Sigmoid colon (tissue), 7 donors: ENCODE measurements around the gene PLPPR1. TPM values are rescaled to one million over a fixed set of nuclear protein-coding genes. Genes with fewer than 3 reads are reported as not detected.

ENCODE experiments used
- DNase-seq: peaks from one replicate; pipeline ENCODE4 v3.0.0-alpha.2; 2019
- H3K27ac ChIP-seq, 4 donors: fragments of 200-600 bp; sonication (generic); one replicate each; pipeline ENCODE4 v1.5.1; 2016 to 2019; ENCODE audit warnings: mild to moderate bottlenecking in 1 of 4
- H3K27me3 ChIP-seq, 3 donors: fragments of 200-600 bp; sonication (generic); one replicate each; pipeline ENCODE4 v1.5.1; 2019; ENCODE audit warnings: mild to moderate bottlenecking in 1 of 3
- H3K36me3 ChIP-seq, 4 donors: fragments of 200-600 bp; sonication (generic); one replicate each; pipeline ENCODE4 v1.5.1; 2016 to 2019
- H3K4me1 ChIP-seq, 4 donors: fragments of 200-600 bp; sonication (generic); one replicate each; pipeline ENCODE4 v1.5.1; 2017 to 2019
- H3K4me3 ChIP-seq, 4 donors: fragments of 200-600 bp; sonication (generic); one replicate each; pipeline ENCODE4 v1.5.1; 2017 to 2019; ENCODE audit warnings: mild to moderate bottlenecking in 2 of 4, moderate library complexity in 1 of 4
- H3K9me3 ChIP-seq, 4 donors: fragments of 200-600 bp in 3 of 4; sonication (generic) in 3 of 4; one replicate each; pipeline versions ENCODE4 v1.5.1 to v1.6.1; 2013 to 2019
- CTCF ChIP-seq, 4 experiments: fragments of 450-650 bp in 3 of 4; fragments of 200-600 bp in 1 of 4; IDR thresholded peaks; one replicate each; pipeline ENCODE4 v1.5.1; 2016 to 2019; ENCODE audit warnings: antibody characterized with exemption in 4 of 4, mild to moderate bottlenecking in 3 of 4, moderate library complexity in 2 of 4
- EP300 ChIP-seq, 4 donors: sonication (generic); formaldehyde crosslinking; IDR thresholded peaks; one replicate each; pipeline ENCODE4 v1.6.1; 2017; ENCODE audit warnings: antibody characterized with exemption in 4 of 4
- POLR2A ChIP-seq, 2 donors: fragments of 450-650 bp; IDR thresholded peaks; one replicate each; pipeline ENCODE4 v1.6.1; 2016; ENCODE audit warnings: antibody characterized with exemption in 2 of 2, mild to moderate bottlenecking in 2 of 2, moderate library complexity in 2 of 2
- POLR2AphosphoS5 ChIP-seq, 4 donors: sonication (generic); formaldehyde crosslinking; IDR thresholded peaks; one replicate each; pipeline ENCODE4 v1.6.1; 2017; ENCODE audit warnings: antibody characterized with exemption in 4 of 4
- WGBS, 2 donors: extraction: QIAGEN DNeasy Blood & Tissue Kit; methylation state at CpG; one replicate each; pipeline ENCODE4 v1.1.7; 2013; 5-methylcytosine and 5-hydroxymethylcytosine counted together
- intact Hi-C: fragments of 100-400 bp; cut with DNase I; formaldehyde crosslinking; loops from one replicate; pipeline ENCODE4 v1.15.1; 2023
- polyA plus RNA-seq, 3 donors: library from polyadenylated mRNA; stranded (reverse); fragments of 200-250 nt; gene quantifications; one replicate each; pipeline ENCODE4 v1.2.3, GENCODE V29; 2013
- total RNA-seq, 4 donors: library from RNA; depleted of rRNA; stranded (reverse); fragments of >200 nt; gene quantifications; one replicate each; pipeline ENCODE4 v1.1.0, GENCODE V29; 2016
- donor health status: healthy with polysubstance abuse.
- donor health status: Bipolar disorder and iron deficiency.
- donor health status: healthy.

Gene PLPPR1
- total and polyA plus RNA-seq, 7 donors = 0.07 to 0.81 (median 0.38) TPM; not detected in 3

- TF ChIP-seq EP300 (IDR thresholded peaks at IDR 0.05) (no peak), CTCF (IDR thresholded peaks at IDR 0.05) (no peak), POLR2AphosphoS5 (IDR thresholded peaks at IDR 0.05) (no peak), POLR2A (IDR thresholded peaks at IDR 0.05) (no peak)
- 83% methylated on average over 2 of the region's 2 CpGs for WGBS, 2 donors
- no peak for DNase-seq
- Histone ChIP-seq H3K4me1 (peaks cover 0 to 16% (median 4%) of the 10 kb centered on the region in 4 donors), H3K9me3 (no peaks in the 10 kb centered on the region), H3K36me3 (no peaks in the 10 kb centered on the region), H3K4me3 (no peak overlapping the region), H3K27ac (no peak overlapping the region), H3K27me3 (peaks cover 13 to 25% (median 16%) of the 10 kb centered on the region in 3 donors)
- intact Hi-C loops = no loop called here
Measured at GRCh38 chr9:101025940-101026339, 2.6 kb upstream of the PLPPR1 start.

GRCh38 chr9:101026824-101027223 lies 1.7 kb upstream of the PLPPR1 start:
- TF ChIP-seq POLR2AphosphoS5 (IDR thresholded peaks at IDR 0.05) (no peak), CTCF (IDR thresholded peaks at IDR 0.05) (no peak), POLR2A (IDR thresholded peaks at IDR 0.05) (no peak), EP300 (IDR thresholded peaks at IDR 0.05) (no peak)
- intact Hi-C loops = no loop called here

GRCh38 chr9:101027236-101027635 lies 1.3 kb upstream of the PLPPR1 start:
- Histone ChIP-seq H3K9me3 (no peaks in the 10 kb centered on the region), H3K27ac (no peak overlapping the region), H3K36me3 (no peaks in the 10 kb centered on the region), H3K4me3 (no peak overlapping the region), H3K4me1 (peaks cover 0 to 16% (median 4%) of the 10 kb centered on the region in 4 donors), H3K27me3 (peaks cover 13 to 25% (median 16%) of the 10 kb centered on the region in 3 donors)
- no peak for DNase-seq
- TF ChIP-seq POLR2A (IDR thresholded peaks at IDR 0.05) = no peak
- TF ChIP-seq POLR2AphosphoS5 (IDR thresholded peaks at IDR 0.05) = no peak
- TF ChIP-seq EP300 (IDR thresholded peaks at IDR 0.05) = no peak
- TF ChIP-seq CTCF (IDR thresholded peaks at IDR 0.05) = no peak
- 8 to 26% methylated on average over 2 of the region's 2 CpGs for WGBS, 2 donors
- intact Hi-C loops = no loop called here

More at GRCh38 chr9:101026824-101027223, 1.7 kb upstream of the PLPPR1 start:
- Histone ChIP-seq H3K36me3 (no peaks in the 10 kb centered on the region), H3K9me3 (no peaks in the 10 kb centered on the region), H3K4me3 (no peak overlapping the region), H3K27me3 (peaks cover 13 to 25% (median 16%) of the 10 kb centered on the region in 3 donors), H3K4me1 (peaks cover 0 to 16% (median 4%) of the 10 kb centered on the region in 4 donors), H3K27ac (no peak overlapping the region)
- no peak for DNase-seq
- WGBS, 2 donors = 12 to 31% methylated on average over 4 of the region's 4 CpGs

GRCh38 chr9:101027733-101028345 lies 688 bp upstream of the PLPPR1 start:
- H3K27me3 ChIP-seq = peaks cover 13 to 25% (median 16%) of the 10 kb centered on the region in 3 donors
- no peak for TF ChIP-seq POLR2A (IDR thresholded peaks at IDR 0.05)
- TF ChIP-seq EP300 (IDR thresholded peaks at IDR 0.05) = no peak
- no peak for TF ChIP-seq CTCF (IDR thresholded peaks at IDR 0.05)
- TF ChIP-seq POLR2AphosphoS5 (IDR thresholded peaks at IDR 0.05) = no peak
- WGBS, 2 donors = 5 to 14% methylated on average over 12 of the region's 12 CpGs
- DNase-seq = no peak
- intact Hi-C loops = no loop called here
- peaks cover 0 to 16% (median 4%) of the 10 kb centered on the region in 4 donors for H3K4me1 ChIP-seq
- no peak overlapping the region for H3K27ac ChIP-seq
- H3K4me3 ChIP-seq = peak overlapping the region; percentile 13 to 51 (median 42)
- no peaks in the 10 kb centered on the region for H3K9me3 ChIP-seq
- H3K36me3 ChIP-seq = no peaks in the 10 kb centered on the region
